HepG2 (cell line): ENCODE data around the gene TEFM. TPM values are rescaled to one million over a fixed set of nuclear protein-coding genes. Genes with fewer than 3 reads are reported as not detected.

Experiments
- AKNA ChIP-seq: sonication (generic); formaldehyde crosslinking; IDR thresholded peaks from 2 replicates; pipeline ENCODE4 v1.4.0; 2020; ENCODE audit warnings: missing genetic modification reagents, borderline replicate concordance
- CENPX ChIP-seq: sonication (generic); formaldehyde crosslinking; IDR thresholded peaks from 2 replicates; pipeline ENCODE4 v1.9.0; 2021; ENCODE audit warnings: mild to moderate bottlenecking, missing genetic modification reagents, moderate library complexity
- DRAP1 ChIP-seq: IDR thresholded peaks from 2 replicates; pipeline ENCODE4 v1.6.1; 2016; ENCODE audit warnings: missing genetic modification reagents, missing compliant biosample characterization
- ETV5 ChIP-seq: IDR thresholded peaks from 2 replicates; pipeline ENCODE4 v1.6.1; 2018; ENCODE audit warnings: missing biosample characterization, missing genetic modification reagents, inconsistent platforms, borderline replicate concordance
- FOXA1 ChIP-seq, 2 experiments: fragments of 450-650 bp in 1 of 2; sonication (generic) in 1 of 2; formaldehyde crosslinking in 1 of 2; IDR thresholded peaks; 2 replicates each; pipeline versions ENCODE4 v1.4.0 to v1.6.1; 2016 to 2020; ENCODE audit warnings: missing genetic modification reagents in 1 of 2
- GFI1 ChIP-seq: sonication (generic); formaldehyde crosslinking; IDR thresholded peaks from 2 replicates; pipeline ENCODE4 v1.5.0; 2020; ENCODE audit warnings: missing genetic modification reagents, mild to moderate bottlenecking, borderline replicate concordance
- HDAC1 ChIP-seq: sonication (generic); formaldehyde crosslinking; IDR thresholded peaks from 2 replicates; pipeline ENCODE4 v1.5.1; 2020; ENCODE audit warnings: mild to moderate bottlenecking, missing genetic modification reagents
- HNF1B ChIP-seq: sonication (generic); formaldehyde crosslinking; IDR thresholded peaks from 2 replicates; pipeline ENCODE4 v1.5.1; 2020; ENCODE audit warnings: mild to moderate bottlenecking, moderate library complexity, missing genetic modification reagents
- HNF4G ChIP-seq, 2 experiments: sonication (generic) in 1 of 2; formaldehyde crosslinking in 1 of 2; IDR thresholded peaks; 2 replicates each; pipeline versions ENCODE4 v1.4.0 to v1.6.1; 2011 to 2020; ENCODE audit warnings: borderline replicate concordance in 2 of 2, low read depth in 2 of 2, mild to moderate bottlenecking in 2 of 2, low read length in 1 of 2, missing genetic modification reagents in 1 of 2, moderate library complexity in 1 of 2
- MEIS1 ChIP-seq: sonication (generic); formaldehyde crosslinking; IDR thresholded peaks from 2 replicates; pipeline ENCODE4 v1.9.0; 2021; ENCODE audit warnings: mild to moderate bottlenecking, missing genetic modification reagents, moderate library complexity, borderline replicate concordance
- MXD4 ChIP-seq: IDR thresholded peaks from 2 replicates; pipeline ENCODE4 v1.6.1; 2016; ENCODE audit warnings: mild to moderate bottlenecking, missing biosample characterization, missing genetic modification reagents
- PREB ChIP-seq: sonication (generic); formaldehyde crosslinking; IDR thresholded peaks from 2 replicates; pipeline ENCODE4 v1.4.0; 2020; ENCODE audit warnings: missing genetic modification reagents
- RFX1 ChIP-seq: fragments of 450-650 bp; IDR thresholded peaks from 2 replicates; pipeline ENCODE4 v1.6.1; 2017
- SALL1 ChIP-seq: sonication (generic); formaldehyde crosslinking; IDR thresholded peaks from 2 replicates; pipeline ENCODE4 v1.8.0; 2022; ENCODE audit warnings: mild to moderate bottlenecking, missing genetic modification reagents
- SOX5 ChIP-seq: IDR thresholded peaks from 2 replicates; pipeline ENCODE4 v1.6.1; 2016; ENCODE audit warnings: borderline replicate concordance
- TEAD3 ChIP-seq: optimal IDR thresholded peaks from 2 replicates; pipeline ENCODE3; 2016; ENCODE audit warnings: borderline replicate concordance
- ZNF263 ChIP-seq: sonication (generic); formaldehyde crosslinking; IDR thresholded peaks from 2 replicates; pipeline ENCODE4 v1.4.0; 2020; ENCODE audit warnings: missing genetic modification reagents
- ZNF331 ChIP-seq: sonication (generic); formaldehyde crosslinking; IDR thresholded peaks from 2 replicates; pipeline ENCODE4 v1.4.0; 2020; ENCODE audit warnings: missing genetic modification reagents
- ZNF501 ChIP-seq: sonication (generic); formaldehyde crosslinking; IDR thresholded peaks from 2 replicates; pipeline ENCODE4 v1.5.1; 2020; ENCODE audit warnings: mild to moderate bottlenecking, moderate library complexity, missing genetic modification reagents
- ZNF607 ChIP-seq: sonication (generic); formaldehyde crosslinking; IDR thresholded peaks from 2 replicates; pipeline ENCODE4 v1.5.1; 2020; ENCODE audit warnings: missing genetic modification reagents, mild to moderate bottlenecking, borderline replicate concordance
- ZNF713 ChIP-seq: sonication (generic); formaldehyde crosslinking; IDR thresholded peaks from 2 replicates; pipeline ENCODE4 v1.4.0; 2020; ENCODE audit warnings: mild to moderate bottlenecking, missing genetic modification reagents
- polyA plus RNA-seq, 8 experiments: library from polyadenylated mRNA; depleted of rRNA in 3 of 8; stranded (reverse) in 7 of 8; unstranded in 1 of 8; fragments of >200 nt; fragmentation: Illumina TruSeq in 4 of 8; extraction: Trizol in 4 of 8; gene quantifications; 2 replicates each; pipeline versions ENCODE4 v1.2.1 to v1.2.3, GENCODE V29; 2011 to 2016; ENCODE audit warnings: low read depth in 4 of 8, missing spikeins in 1 of 8, mixed read lengths in 1 of 8; ENCODE audit not compliant: insufficient read depth in 1 of 8
- total RNA-seq, 5 experiments: library from RNA; depleted of rRNA; stranded (reverse); fragments of >200 nt; fragmentation: Illumina TruSeq; extraction: Trizol; gene quantifications; 2 replicates each; pipeline ENCODE4 v1.2.3, GENCODE V29; 2016; ENCODE audit warnings: low read depth in 1 of 5

The TEFM gene
- total and polyA plus RNA-seq, 2 of the 13 experiments (the other 11 are each of a cell fraction or from before 2014, with no cell fraction given), result 7.0 to 20.0 TPM

- TF ChIP-seq SOX5 (CRISPR knock-in tag) (peak; percentile 45; the same call in 1 of the 2 replicates), ZNF713 (CRISPR knock-in tag) (no peak), SALL1 (CRISPR knock-in tag) (peak; percentile 70), ZNF607 (CRISPR knock-in tag) (no peak), ZNF501 (CRISPR knock-in tag) (0 out of 2 replicates have a peak, but pooled peaks have one; percentile 31), HNF4G (IDR thresholded peaks at IDR 0.05; ENCODE audit: borderline replicate concordance, low read depth, low read length) (peak; percentile 65; the same call in 1 of the 2 replicates), HNF4G (CRISPR knock-in tag; IDR thresholded peaks at IDR 0.05; ENCODE audit: borderline replicate concordance, low read depth) (0 out of 2 replicates have a peak, but pooled peaks have one; percentile 36), GFI1 (peak; percentile 43; the same call in 1 of the 2 replicates), MEIS1 (CRISPR knock-in tag) (no peak), HNF1B (CRISPR knock-in tag) (peak; percentile 61; the same call in 1 of the 2 replicates), RFX1 (peak; percentile 51; the same call in 1 of the 2 replicates), AKNA (no peak), PREB (no peak), FOXA1 (IDR thresholded peaks at IDR 0.05) (no peak), FOXA1 (CRISPR knock-in tag; IDR thresholded peaks at IDR 0.05) (peak; percentile 82), CENPX (no peak), DRAP1 (0 out of 2 replicates have a peak, but pooled peaks have one; percentile 25), ZNF263 (CRISPR knock-in tag) (0 out of 2 replicates have a peak, but pooled peaks have one; percentile 25), TEAD3 (CRISPR knock-in tag) (peak; percentile 34), HDAC1 (CRISPR knock-in tag) (peak; percentile 45; the same call in 1 of the 2 replicates), ETV5 (CRISPR knock-in tag) (peak; percentile 39; the same call in 1 of the 2 replicates), MXD4 (0 out of 2 replicates have a peak, but pooled peaks have one; percentile 30), ZNF331 (CRISPR knock-in tag) (peak; percentile 40; the same call in 1 of the 2 replicates)
Observed at GRCh38 chr17:30950669-30951399, 44.8 kb upstream of the TEFM start (continued).
